ENCODE measurements around the gene DPP6. TPM values are rescaled to one million over a fixed set of nuclear protein-coding genes. Genes with fewer than 3 reads are reported as not detected.

Gene DPP6
- total RNA-seq, 1 donor from 2014 or later = 5.1 TPM

GRCh38 chr7:154532771-154533170, 480.6 kb downstream of the DPP6 start:
- no peak for DNase-seq

DNA sequence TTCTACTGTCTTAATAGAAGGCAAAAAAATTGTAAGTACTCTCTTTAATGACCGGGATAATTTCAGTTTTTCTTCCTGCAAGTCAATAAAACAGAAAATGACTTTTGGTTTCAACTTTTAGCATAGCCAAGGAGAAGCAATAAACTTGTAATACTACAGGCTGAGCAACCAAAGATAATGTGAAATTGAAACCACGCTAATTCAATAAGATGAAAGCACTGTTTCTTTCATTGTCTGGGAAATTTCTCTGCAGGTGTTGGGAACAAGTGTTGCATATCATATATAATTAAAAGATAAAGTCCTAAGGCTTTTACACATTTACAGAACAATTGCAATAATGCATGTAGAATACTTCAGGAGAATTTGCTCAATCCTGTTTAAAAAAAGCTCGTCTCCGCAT, 488.4 kb downstream of the DPP6 start:
- DNase-seq = no peak

- no peak for DNase-seq
These were observed 489.4 kb downstream of the DPP6 start for GRCh38 chr7:154541606-154542005.

DNA sequence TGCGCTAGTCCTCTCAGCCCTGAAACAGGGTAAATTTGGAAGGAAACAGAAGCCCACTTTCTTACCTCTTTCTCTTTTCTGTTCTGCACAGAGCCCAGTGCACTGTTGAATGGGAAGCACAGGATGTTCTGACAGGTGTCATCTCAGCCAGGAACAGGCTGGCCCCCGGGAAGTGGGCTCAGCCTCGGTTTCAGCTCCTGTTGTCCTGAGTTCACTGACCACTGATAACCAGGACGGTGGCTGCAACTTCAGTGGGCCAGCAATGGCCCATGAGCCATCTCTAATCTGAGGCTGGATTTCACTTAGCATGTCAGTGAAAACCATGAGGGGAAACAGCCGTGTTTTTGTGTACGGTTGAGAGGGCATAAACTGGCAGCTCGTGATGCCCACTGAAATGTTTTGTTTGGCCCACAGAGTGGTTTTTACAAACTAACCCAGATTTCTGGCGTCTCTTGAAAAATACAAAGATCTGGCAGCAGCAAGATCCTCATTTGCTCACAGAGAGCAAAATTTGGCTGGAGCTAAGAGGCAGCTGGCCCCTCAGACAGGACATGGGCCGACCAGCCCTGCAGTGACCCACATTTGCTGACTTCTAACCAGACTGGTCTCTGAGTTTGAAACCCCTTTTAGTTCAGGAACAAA, 494.9 kb downstream of the DPP6 start:
- DNase-seq = peak; percentile 72

DNA sequence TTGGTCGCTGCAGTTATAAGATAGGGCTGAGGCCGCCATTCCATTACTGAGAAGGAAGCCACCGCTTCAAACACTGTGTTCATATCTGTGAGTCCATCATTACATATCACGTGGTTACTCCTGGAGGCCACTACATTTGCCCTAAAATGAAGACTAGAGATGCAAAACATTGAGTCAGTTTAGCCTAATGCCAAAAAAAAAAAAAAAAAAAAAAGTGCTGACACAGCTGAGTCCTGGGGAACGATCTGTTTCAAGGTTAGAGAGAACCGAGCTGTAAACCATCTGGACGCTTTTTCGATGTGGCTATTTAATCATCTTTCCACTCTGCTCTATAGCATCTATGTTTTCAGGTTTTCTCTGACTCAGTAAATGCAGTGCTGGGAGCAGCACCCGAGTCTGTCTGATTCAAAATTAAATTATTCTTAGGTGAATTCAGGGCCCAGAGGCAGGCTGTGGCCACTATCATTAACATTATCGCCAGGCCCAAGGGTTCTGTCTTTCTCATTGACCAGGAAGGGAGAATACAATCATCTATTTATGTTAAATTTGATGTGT, 501.6 kb downstream of the DPP6 start:
- DNase-seq = no peak

- DNase-seq = no peak
These were observed 507.3 kb downstream of the DPP6 start for GRCh38 chr7:154559454-154559853.

- no peak for DNase-seq
These were observed 512.5 kb downstream of the DPP6 start for GRCh38 chr7:154564676-154565075.

- DNase-seq = peak; percentile 29
These were observed 514.7 kb downstream of the DPP6 start for GRCh38 chr7:154566877-154567276.

- no peak for DNase-seq
These were observed 516.1 kb downstream of the DPP6 start for GRCh38 chr7:154568346-154568745.

DNA sequence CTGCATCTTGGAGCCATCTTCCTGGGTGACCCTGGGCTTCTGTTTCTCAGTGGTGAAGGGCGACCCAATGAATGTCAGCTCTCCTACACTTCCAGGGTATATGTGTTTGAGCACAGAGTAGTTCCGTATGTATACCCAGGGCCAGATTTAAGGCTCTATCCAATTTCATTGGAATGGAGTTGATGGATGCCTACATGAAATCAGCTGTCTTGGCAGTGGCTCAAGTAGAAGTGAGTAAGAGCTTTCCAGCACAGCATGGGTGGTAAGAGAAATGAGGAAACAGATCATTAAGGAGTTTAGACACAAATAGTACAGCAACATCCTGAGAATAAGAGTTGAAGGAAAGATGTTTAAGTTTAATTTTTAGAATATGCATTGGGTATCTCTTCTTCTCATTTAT, 517.7 kb downstream of the DPP6 start:
- peak; percentile 24 for DNase-seq

GRCh38 chr7:154571772-154572171, 519.6 kb downstream of the DPP6 start:
- DNase-seq = no peak

- DNase-seq = no peak
These were observed 522.0 kb downstream of the DPP6 start for GRCh38 chr7:154574235-154574634.

DNA sequence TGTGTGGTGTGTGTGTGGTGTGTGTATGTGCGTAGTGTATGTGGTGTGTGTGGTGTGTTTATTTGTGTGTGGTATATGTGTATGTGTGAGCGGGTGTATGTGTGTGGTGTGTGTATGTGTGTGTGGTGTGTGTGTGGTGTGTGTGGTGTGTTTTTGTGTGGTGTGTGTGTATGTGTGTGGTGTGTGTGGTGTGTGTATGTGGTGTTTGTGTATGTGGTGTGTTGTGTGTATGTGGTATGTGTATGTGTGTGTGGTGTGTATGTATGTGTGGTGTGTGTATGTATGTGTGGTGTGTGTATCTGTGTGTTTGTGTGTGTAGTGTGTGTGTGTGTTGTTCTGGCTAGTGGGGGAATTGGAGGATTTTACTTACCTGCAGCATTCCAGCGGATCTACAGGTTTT, 523.3 kb downstream of the DPP6 start:
- DNase-seq = no peak

GRCh38 chr7:154576604-154577003, 524.4 kb downstream of the DPP6 start:
- no peak for DNase-seq

GRCh38 chr7:154577141-154577873, 525.1 kb downstream of the DPP6 start:
- no peak for DNase-seq

GRCh38 chr7:154578336-154578735, 526.1 kb downstream of the DPP6 start:
- peak; percentile 55 for DNase-seq

GRCh38 chr7:154579711-154580110, 527.5 kb downstream of the DPP6 start:
- DNase-seq = no peak

GRCh38 chr7:154581251-154581890, 529.2 kb downstream of the DPP6 start:
- DNase-seq = no peak

DNA sequence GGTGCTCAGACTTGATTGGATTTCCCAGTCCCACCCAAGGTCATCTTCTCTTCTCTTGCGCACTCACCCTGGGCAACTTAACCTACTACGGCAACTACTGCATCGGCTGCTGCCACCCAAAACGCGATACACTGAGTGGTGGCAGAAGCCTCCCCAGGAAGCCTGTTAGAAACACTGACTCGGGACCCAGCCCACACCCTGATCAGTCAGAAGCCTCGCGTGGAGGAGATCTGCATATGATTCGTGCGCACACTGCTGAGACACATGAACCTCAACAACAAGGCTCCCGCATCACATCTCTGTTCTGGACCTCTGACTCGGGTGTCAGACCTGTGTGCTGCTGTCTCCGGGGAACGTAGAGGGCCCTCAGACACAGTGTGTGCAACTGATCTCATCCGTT, 531.3 kb downstream of the DPP6 start:
- DNase-seq = no peak

GRCh38 chr7:154584352-154585252, 532.4 kb downstream of the DPP6 start:
- peak; percentile 70 for DNase-seq

DNA sequence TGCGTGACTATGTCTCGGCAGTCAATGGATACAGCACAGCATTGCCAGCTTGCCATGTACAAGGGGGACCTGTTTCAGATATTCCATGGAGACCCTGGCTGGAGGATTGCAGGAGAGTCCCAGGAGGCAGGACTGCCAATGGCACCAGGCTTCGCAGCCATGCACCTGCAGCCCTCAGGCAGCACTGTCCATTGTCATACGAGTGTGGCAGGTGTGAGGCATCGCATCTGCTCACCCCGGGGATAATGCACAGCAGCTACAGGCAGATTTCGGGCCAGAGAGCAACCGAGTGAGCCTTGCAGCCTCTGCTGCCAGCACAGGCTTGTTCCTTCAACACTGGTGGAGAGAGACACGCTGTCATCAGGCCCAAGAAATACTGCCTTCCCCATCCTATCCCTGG, 535.6 kb downstream of the DPP6 start:
- peak; percentile 22 for DNase-seq

DNA sequence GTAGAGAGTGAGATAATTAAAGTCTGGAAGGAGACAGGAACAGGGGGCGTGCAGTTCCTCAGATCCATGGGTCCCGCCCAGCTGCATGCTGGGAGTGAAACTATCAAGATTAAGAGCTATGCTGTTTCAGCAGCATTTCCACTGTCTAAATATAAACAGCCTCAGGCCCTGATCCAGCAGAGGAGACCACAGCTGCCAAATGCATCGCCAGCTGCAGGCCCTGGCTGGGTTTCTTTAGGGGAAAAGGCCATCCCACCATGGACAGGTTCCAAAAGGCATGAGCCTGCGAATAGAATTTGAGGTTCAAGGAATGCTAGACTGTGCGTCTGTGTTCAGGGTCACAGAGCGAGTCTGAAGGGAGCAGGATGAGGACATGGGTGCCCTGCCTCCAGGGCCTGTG, 539.3 kb downstream of the DPP6 start:
- DNase-seq = peak; percentile 94
